HG03565 (cell line): ENCODE data around the gene ADSL.
"Not testable (repeated sequence)": the region's sequence is repeated elsewhere in the genome, so short reads cannot be mapped to it uniquely, and the experiment has no call there.

Source experiments
- ATAC-seq: cut with Tn5 transposase; IDR thresholded peaks from one replicate; pipeline ENCODE4 v1.9.1; 2021; ENCODE audit warnings: mild to moderate bottlenecking, moderate library complexity; ENCODE audit not compliant: unreplicated experiment

ADSL gene

DNA sequence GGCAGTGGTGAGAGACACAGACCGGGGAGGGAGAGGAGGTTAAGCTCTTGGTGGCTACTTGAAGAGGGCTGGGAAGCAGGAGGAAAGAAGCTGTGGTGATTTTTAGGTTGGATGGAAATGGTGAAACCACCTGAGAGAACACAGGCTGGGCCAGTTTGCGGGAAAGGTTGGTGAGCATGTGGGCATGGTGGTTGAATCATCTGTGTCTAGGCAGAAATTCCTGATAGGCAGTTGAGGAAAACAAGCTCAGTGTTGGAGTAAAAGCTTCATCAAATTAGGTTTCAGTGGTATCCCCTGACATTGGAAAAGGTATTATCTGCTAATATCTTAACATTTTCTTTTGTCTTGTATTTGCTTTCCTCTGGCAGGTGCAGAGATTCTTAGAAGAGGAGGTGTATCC, 19.8 kb downstream of the ADSL start:
- no peak for ATAC-seq

DNA sequence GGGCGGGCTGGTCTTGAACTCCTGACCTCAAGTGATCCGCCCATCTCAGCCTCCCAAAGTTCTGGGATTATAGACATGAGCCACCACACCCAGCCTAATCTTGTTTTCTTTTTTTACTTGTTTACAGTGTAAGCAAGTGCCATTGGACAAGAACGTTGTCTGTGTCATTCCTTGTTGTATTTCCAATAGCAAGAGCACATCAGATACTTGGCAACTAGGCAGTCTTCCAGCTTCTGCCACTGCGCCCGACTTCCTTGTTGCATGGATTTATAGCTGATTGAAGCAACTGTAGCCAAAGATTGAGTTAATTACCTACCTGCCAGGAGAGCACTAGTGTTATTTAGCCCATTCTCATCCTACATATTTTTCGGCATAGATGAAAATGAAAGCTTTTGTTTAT, 21.0 kb downstream of the ADSL start:
- no peak for ATAC-seq

DNA sequence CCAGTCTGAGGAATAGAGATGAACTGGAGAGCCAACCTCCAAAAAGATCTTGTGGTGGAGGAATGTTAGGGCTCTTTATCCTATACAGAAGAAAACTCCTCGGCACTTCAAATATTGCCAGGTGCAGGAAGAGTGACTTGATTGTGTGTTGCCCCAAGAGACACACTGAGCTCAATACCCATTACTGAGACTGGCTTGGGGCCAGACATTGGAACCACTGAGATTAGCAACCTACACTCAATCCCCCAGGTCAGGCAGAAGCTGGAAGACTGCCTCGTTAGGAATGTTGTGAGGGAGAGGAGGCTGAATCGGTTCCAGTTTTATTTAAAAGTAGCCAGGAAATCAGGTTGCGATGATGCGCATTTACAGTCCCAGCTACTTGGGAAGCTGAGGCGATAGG, 21.7 kb downstream of the ADSL start:
- ATAC-seq, result no peak

DNA sequence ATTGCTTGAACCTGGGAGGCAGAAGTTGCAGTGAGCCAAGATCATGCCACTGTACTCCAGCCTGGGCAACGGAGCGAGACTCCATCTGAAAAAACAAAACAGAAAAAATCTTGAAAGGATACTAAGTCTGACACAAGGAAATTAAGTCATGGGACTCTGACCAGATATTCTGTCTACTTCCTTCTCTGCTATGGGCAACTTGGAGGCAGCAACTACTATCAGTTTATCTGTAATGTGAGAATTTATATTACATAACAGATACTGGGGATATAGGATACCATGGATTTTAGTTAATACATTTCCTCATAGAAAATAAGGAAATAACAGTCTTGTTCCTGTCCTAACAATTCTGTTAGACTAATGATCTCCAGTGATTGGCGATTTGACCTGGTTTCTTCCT, 22.5 kb downstream of the ADSL start:
- no peak for ATAC-seq

DNA sequence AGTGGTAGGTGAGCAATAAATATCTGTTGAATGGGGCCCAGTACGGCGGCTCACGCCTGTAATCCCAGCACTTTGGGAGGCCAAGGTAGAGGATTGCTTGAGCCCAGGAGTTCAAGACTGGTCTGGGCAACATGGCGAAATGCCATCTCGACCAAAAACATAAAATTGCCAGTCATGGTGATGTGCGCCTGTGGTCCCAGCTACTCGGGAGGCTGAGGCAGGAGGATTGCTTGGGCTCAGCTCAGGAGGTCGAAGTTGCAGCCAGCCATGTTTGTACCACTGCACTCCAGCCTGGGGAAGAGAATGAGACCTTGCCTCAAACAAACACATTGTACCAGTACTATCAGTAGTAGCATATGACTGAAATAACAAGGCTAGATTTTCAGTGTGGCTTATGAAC, 28.3 kb downstream of the ADSL start:
- ATAC-seq, result no peak

DNA sequence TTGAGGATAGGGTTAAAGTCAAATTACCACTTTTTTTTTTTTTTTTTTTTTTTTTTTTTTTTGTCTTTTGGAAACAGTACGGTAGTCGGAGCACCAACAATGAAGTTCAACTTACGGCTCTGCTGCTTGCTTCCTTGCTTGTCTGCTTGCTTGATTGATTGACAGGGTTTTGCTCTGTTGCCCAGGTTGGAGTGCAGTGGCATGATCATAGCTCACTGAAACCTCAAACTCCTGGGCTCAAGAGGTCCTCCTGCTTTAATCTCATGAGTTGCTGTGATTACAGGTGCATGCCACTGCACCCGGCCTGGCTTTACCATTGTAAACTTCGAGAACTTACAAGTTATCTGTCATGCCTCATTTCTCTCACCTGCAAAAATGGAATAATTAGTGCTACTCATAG, 29.8 kb downstream of the ADSL start:
- ATAC-seq, result no peak

DNA sequence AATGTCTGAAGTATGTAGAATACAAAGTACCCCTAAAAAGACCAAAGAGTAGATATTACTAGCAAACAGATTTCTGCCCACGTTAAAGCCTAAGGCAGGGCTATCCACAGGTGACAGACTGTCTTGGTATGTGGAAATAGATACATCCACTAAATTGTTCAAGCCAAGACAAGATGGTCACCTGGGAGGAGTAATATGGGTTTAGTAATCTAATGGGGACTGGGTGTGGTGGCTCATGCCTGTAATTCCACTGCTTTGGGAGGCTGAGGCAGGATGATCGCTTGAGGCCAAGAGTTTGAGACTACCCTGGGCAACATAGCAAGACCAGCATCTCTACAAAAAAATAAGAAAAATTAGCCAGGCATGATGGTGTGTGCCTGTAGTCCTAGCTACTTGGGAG, 31.6 kb downstream of the ADSL start:
- no peak for ATAC-seq

DNA sequence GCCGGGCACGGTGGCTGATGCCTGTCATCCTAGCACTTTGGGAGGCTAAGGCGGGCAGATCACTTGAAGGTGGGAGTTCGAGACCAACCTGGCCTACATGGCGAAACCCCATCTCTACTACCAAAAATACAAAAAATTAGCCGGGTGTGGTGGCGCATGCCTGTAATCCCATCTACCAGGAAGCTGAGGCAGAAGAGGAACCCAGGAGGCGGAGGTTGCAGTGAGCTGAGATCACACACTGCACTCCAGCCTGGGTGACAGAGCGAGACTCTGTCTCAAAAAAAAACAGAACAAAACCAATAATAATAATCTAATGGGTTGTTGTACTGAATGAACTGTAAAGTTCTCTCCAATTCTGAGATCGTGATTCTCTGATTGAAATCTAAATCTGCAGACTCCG, 32.1 kb downstream of the ADSL start:
- ATAC-seq, result not testable (repeated sequence)

DNA sequence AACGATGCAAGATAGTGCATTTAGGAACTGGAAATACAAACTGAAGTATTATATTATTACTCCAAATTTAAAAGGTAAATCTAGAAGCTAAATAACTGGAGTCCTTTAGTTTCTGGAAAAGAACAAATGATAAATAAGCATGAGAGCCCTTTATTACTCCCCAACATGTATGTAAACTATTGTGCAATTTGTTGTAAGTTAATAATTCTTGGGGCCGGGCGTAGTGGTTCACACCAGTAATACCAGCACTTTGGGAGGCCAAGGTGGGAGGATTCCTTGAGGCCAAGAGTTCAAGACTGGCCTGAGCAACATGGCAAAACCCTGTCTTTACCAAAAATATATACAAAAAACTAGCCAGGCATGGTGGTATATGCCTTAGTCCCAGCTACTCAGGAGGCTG, 35.2 kb downstream of the ADSL start:
- ATAC-seq, result no peak

DNA sequence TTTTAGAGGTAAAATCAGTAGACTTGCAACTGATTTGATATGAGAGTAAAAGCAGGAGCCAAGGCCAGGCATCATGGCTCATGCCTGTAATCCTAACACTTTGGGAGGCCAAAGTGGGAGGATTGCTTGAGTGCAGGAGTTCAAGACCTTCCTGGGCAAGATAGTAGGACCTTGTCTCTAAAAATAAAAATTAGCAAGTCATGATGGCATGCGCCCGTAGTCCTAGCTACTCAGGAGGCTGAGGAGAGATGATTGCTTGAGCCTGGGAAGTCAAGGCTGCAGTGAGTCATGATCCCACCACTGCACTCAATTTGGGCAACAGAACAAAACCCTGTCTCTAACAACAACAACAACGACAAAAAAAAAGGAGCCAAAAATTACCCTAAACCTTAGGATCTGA, 37.6 kb downstream of the ADSL start:
- ATAC-seq, result no peak

DNA sequence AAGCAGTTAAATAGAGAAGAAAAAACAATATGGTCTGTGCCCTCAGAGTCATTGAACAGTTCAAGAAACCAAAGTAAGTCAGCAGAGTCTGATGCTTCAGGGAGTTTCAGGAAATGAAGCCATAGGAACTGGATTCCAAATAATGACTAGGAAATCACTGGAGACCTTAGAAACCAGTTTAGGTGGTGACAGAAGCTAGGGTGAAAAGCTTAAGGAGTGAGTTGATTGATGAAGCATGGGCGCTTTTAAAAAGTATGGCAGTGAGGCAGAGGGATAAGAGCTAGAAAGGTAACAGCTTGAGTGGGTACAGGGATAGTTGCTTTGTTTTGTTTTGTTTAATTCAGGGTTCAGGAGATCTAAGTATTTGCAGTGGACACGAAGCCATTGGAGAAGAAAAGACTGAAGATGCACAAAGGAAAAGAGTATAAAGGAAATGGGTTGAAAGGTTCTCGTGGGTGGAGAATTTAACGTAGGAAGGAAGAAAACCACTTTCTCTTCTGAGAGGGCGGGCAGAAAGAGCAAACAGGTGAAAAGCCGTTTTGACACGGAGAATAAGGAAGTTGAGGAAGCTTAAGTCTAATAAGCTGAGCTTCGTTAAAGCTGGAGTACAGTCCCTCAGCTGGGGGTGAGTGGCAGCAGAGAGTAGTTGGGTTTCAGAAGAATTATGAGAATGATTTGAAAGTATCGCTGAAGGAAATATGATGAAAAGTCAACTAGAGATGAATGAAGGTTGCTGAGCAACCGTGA, 38.9 kb downstream of the ADSL start:
- ATAC-seq, result no peak

DNA sequence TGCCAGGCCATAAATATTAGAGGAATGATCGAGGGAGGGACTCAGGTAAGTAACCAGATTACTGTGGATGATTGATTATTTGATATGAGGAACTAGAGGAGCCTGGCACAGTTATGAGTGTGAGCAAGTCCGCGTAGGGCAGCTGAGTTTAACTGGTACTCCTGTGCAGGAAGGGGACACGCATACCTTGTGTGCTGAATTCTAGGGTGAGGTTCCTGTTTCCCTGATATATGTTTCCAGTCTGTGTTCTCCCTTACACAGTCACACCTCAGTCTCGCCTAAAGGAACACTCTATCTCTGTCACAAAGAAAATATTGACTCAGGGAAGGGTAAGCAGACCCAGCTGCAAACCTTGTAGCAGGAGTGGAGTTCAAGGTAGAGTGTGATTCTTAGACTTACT, 41.4 kb downstream of the ADSL start:
- ATAC-seq, result no peak

DNA sequence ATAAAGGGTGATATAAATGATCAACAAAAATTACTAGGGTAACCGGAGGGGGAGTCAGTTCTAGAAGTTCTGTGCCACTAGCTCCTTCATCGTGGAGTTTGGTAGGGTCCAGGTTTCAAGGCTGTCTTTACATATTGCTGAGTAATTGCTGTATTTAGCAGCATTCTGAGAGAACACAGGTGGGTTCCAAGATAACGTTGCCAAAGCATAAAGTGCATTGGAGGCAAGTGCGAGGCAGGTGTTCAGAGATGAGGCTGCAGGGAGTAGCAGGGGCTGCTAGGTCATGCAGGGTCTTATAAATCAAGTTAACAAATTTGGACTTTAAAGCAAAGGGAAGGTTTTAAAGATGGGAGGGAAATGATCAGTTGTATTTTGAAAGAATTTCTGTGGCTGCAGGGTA, 41.9 kb downstream of the ADSL start:
- no peak for ATAC-seq

DNA sequence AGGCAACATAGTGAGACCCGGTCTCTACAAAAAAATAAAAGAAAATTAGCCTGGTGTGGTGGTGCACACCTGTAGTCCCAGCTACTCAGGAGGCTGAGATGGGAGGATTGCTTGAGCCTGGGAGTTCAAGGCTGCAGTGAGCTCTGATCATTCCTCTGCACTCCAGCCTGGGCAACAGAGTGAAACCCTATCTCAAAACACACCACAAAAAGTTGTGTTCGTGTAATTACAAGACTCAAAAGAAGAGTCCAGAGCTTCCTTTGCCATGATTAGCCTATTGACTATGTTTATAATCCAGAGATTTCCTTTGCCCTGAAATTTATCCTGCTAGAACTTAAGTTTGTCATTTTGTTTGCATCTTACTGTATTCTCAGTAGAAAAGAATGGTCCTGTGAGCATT, 45.1 kb downstream of the ADSL start:
- ATAC-seq, result no peak

DNA sequence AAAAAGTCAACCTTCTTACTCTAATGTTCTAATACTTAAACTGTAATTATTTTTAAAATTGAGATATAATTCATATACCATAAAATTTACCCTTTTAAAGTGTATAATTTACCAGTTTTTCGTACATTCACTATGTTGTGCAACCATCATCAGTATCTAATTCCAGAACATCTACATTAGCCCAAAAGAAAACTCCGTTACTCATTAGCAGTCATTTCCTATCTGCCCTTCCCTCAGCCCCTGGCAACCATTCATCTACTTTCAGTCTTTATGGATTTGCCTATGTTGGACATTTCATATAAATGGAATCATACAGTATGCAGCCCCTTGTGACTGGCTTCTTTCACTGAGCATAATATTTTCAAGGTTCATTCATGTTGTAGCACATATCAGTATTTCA, 46.3 kb downstream of the ADSL start:
- no peak for ATAC-seq

DNA sequence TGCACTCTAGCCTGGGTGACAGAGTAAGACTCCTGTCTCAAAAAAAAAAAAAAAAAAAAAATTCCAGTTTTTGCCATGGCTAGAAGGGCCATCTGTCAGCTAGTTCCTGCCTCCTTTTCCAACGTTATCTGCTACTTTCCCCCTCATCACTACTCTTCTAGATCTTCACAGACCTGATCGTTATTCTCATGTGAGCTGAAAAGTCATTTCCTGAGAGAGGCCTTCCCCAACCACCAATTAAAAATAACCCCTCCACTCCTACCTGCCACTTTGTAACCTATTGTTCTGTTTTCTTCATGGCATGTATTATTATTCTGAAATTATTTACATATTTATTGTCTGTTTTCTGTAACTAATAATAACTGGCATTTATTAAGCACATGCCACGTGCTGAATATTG, 48.3 kb downstream of the ADSL start:
- no peak for ATAC-seq

DNA sequence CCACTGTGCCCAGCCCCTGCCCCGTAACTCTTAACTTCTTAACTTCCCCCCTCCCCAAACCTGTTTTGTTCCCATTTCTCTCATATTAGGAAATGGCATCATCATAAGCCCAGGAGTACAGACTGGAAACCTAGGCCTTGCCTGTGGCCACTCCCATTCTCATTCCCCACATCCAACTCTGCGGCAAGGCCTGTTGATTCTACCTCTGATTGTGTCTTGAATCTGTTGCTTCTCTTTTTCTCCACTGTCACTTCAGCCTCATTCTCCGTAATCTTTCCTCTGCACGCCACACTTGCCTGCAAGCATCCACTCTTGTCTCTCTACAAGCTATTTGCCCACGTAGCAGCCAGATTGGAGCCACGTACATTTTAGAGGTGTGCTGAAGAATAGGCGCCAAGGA, 49.3 kb downstream of the ADSL start:
- no peak for ATAC-seq

DNA sequence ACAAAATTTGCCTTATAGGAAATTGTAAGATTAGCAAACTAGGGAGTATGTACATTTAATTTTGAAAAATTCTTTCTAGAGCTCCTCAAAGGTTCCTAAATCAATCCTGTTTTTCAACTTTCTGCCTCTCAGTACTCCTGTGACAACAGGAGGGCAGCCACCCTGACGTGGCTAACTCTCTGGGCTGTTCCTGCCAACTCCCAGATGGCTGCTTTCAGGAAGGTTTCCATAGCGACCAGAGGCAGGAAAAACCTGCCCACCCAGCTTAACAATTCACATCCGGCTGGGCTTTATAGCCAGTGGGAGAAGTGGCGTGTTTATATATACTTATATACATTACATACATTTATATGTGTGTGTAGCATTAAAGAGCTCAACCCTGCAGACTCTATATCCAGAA, 50.6 kb downstream of the ADSL start:
- no peak for ATAC-seq

DNA sequence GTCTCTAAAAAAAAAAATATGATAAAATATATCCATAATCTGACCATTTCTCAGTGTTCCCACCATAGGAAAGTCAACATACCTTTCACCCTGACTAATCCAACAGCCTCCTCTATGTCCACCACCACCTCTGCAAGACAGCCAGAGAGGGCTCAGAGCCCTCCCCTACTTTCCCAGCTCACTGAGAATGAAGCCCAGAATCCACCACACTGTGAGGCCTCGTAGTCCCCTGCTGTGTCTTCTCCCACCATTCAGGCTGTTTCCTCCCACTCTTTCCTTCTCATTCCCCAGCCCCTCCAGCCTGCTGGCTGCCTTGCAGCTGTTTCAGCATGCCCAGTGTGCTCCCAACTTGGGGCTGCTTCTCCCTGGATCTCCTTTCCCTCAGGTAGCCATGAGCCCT, 51.1 kb downstream of the ADSL start:
- ATAC-seq, result no peak

DNA sequence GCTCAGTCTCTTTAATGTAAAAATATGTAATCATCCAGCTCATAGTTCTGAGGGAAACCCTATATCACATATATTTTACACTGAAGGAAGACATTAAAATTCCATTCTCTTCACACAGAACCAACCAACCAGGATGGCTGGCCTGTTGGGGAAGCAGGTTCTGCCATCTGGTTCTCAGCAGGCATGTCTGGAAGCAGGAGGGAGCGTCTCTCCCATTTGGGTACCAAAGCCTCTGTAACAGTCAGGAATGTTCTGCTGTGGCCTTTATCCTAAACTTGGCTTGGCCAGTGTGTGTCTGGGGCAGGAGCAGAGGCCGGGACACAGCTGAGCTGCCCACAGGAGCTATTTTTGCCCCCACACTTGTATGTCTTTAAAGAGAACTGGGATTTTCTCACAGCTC, 53.3 kb downstream of the ADSL start:
- no peak for ATAC-seq

DNA sequence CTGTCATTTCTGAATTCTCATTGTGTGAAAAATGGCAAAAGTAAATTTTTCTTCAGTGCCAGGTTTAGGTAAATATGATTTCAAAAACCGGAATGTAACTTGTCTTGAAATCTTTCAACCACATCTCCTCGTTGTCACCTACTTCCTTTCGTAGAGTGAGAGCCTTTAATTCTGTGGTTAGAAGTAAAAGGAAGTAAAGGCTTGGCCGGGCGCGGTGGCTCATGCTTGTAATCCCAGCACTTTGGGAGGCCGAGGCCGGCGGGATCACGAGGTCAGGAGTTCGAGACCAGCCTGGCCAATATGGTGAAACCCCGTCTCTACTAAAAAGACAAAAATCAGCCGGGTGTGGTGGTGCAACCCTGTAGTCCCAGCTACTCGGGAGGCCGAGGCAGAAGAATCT, 53.9 kb downstream of the ADSL start:
- no peak for ATAC-seq

DNA sequence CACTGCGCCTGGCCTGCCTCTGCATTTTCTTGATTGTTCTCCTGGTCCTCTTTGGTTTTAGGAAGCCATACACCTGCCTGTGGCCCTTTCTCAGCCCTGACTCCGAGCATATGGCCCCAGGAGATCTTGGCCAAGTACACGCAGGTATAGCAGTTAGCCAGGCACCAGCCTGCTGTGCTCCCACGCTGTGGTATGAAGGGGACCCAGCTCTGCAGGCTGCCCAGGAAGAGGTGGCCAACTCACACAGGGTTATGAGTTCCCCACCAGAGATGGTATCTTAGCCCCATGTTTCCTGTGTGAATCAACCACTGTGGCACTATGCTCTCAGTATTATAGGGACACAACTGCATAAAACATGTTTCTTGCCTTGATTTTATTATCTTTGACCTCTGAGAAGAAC, 55.2 kb downstream of the ADSL start:
- ATAC-seq, result no peak

DNA sequence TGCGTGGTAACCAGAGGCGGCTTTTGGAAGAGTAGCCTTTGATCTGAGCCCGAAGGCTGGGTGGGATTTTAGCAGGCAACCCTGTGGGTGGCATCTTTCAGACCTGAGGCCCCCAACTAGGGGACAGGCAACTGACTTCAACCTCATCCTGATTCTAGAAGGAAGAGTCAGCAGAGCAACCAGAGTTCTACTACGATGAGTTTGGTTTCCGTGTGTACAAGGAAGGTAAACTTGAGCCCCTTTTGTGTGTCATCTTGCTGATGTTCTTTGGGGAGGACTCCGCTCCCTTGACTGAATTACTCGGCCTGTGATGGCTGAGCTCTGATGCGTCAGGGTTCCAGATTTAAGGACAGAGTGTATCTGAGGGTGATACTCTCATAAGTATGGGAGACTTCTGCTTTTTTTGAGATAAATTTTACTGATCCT, 55.7 kb downstream of the ADSL start:
- no peak for ATAC-seq
